ENCODE results near the gene ZNF286A. TPM values are rescaled to one million over a fixed set of nuclear protein-coding genes. Genes with fewer than 3 reads are reported as not detected.
"Not testable (repeated sequence)": the region's sequence is repeated elsewhere in the genome, so short reads cannot be mapped to it uniquely, and the experiment has no call there.

The ZNF286A gene
- polyA plus RNA-seq, 1 donor: 57.3 TPM

DNA sequence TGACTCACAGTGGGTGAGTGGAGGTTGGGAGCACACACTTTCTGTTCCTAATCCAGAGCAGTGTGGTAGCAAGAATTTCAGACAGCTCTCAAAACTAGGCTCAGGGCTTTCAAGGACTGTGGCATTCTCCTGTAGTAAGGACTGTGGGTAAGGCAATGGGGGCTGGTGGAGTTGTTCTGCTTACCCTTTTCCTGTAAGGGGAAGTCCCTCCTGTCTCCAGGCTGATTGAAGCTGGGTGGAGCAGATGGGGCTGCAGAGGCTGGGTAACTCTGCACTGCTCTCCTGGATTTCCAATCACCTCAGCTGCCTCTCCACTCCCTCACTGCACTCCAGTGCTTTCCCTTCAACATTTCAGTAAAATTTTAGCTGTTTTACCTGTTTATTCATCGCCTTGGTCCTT lies 12.1 kb upstream of the ZNF286A start:
- not testable (repeated sequence) for DNase-seq

- DNase-seq: not testable (repeated sequence)
Observed at GRCh38 chr17:15698967-15699366, 585 bp upstream of the ZNF286A start.

GRCh38 chr17:15699937-15700336 lies 385 bp downstream of the ZNF286A start:
- not testable (repeated sequence) for DNase-seq

DNA sequence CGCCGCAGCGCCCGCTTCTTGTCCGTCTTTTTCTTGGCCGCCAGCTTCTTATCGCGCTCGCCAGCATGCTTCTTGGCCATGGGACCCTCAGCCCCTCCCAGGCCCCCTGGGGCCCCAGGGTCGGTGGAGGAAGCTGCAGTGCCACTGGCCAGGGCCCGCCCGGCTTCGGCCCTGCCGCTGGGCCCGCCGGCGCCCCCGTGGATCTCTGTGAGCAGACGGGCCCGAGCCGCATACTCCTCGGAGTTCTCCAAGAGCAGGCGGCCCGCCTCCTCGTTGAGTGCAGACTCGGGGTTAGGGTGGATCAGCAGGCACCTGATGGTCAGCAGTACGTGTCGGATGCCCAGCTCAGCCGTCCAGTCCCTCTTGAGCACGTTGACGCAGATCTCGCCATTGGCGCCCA lies 4.7 kb downstream of the ZNF286A start:
- DNase-seq: not testable (repeated sequence)

- not testable (repeated sequence) for DNase-seq
Observed at GRCh38 chr17:15704813-15705212, 5.3 kb downstream of the ZNF286A start.

DNA sequence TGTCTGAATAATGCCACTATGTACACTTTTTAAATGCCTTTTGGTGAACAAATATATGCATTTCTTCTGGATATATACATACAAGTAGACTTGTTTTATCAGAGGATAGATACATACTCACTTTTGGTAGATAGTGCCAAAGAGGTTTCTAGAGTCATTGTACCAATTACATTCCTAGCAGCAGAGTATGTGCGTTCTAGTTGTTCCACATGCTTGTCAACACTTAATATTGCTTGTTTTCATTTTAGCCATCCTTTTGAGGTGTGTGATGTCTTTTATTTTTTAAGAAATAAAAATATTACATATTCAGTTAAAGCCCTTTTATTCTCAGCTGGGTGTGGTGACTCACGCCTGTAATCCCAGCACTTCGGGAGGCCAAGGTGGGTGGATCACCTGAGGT lies 9.3 kb downstream of the ZNF286A start:
- not testable (repeated sequence) for DNase-seq

- DNase-seq: not testable (repeated sequence)
Observed at GRCh38 chr17:15716601-15717563, 17.3 kb downstream of the ZNF286A start.

DNA sequence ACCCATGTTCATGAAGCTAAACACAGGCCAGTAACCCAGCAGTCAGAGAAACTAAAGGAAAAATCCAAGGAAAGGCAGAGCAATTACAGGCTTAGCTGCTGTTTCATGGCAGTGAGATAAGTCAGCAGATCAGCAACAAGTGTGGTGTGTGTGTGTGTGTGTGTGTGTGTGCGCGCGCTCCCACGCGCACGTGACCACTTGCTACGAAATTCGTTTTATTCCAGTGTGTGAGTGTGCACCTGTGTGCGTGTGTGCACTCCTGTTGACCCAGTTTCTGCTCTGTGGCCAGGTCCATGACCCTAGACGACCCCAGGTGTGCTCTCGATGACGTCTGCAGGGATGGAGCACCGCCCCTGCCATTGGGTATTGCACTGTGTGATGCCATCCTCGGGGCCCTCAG lies 31.0 kb downstream of the ZNF286A start:
- not testable (repeated sequence) for DNase-seq

DNA sequence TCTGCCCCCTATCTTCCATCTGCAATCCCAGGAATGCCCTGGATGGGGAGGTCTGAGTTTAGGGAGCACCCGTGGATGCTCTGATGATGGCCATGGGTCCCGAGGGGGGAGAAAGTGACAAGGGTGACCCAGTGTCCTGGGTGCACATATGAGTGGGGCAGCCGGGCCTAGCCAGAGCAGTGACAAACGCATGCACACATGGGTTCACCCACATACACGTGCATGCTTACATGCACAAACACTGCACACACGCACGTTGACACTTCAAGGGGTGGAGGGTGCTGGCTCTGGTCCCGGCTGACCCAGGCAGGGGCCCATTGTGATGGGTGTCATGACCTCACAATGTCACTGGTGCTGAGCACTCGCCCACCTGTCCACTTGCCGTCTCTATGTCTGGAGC lies 32.3 kb downstream of the ZNF286A start, which contains the start of gene TBC1D26:
TSS of gene TBC1D26 (plus strand) at position 384 of the 400 bp plus-strand sequence. CDS start 3,066 bp downstream, outside the sequence.
- not testable (repeated sequence) for DNase-seq

DNA sequence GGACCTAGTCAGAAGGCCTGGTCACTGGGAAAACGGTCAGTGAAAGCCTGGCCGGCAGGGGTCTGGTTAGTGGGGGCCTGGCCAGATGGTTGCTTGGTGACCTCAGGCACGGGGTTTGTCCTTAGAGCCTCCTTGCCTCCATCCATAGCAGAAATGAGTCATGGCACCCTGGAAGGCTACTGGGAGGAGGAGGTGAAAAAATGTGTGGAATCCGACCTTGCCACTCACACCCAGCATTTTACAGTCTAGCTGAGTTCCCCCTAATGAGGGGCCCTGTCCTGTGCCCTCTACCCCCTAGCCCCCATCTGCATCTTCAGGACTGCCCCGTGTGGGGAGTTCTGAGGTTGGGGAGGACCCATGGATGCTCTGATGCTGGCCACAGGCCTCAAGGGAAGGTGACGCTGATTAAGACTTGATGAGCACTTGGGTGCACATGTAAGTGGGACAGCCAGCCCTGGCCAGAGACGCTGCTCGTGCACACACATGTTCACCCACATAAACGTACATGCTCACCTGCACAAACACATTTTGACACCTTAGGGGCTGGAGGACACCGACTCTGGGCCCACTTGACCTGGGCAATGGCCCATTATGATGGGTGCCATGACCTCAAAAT lies 33.7 kb downstream of the ZNF286A start:
- DNase-seq: not testable (repeated sequence)

DNA sequence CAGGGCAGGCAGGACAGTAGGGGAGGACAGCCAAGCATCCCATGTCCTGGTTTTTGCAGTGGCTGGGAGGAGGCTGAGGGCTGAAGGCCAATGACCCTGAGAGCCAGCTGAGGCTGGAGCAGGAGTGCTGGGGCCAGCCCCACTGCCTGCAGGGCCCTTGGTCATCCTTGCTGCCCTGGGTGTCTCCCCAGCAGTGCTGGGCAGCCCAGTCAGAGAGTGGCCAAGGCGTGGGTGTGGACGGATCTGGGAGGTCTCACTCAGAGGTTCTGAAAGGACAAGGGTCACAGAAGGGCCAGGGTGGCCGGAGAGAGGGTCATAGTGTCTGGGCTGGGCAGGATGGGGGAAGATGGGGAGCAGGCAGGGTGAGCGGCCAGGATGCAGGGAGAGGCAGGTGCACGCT lies 37.0 kb downstream of the ZNF286A start:
- not testable (repeated sequence) for DNase-seq

DNA sequence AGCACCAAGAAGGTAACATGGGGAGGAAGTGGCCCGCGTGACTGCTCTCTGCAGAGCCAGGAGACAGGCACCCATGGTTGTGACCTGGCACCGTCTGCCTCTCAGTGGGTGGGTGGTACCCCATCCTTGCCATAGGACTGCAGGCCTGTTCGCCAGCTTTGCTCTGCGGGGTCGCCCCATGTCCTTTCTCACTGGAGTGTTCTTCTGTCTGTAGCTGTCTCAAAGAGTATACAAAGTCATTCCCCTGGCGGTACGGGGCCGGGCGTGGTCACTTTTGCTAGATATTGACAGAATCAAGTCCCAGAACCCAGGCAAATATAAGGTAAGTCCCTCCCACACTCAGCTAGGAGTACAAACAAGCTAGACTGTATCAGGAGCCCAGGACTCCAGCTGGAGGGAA lies 38.5 kb downstream of the ZNF286A start:
- no peak for DNase-seq

- not testable (repeated sequence) for DNase-seq
Observed at GRCh38 chr17:15739259-15739658, 39.7 kb downstream of the ZNF286A start.

GRCh38 chr17:15740041-15740440 lies 40.5 kb downstream of the ZNF286A start:
- not testable (repeated sequence) for DNase-seq

DNA sequence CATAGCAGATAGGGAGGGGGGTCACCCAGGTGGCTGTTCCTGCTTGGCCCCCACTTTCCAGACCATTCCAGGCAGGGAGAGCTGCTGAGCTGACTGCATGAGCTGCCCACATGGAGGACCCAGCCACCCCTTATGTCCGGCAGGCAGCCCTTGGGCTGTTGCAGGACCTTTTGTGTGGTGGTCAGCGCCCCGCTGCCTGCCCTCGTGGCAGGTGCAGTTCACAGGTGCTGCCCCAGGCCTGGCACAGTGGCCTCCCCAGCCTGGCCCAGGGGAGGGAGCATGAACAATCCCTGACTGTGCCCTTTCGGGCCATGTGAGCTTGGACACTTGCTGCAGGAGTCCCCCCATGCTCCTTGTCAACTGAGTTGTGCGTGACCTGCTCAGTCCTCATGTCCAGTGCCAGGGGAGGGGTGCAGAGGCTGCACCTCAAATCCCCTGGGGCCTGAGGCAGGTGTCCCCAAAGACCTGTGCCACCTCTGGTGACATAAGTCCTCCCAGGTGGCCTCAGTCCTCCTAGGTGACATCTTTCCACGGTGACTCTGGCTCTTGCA lies 41.1 kb downstream of the ZNF286A start:
- no peak for DNase-seq

- no peak for DNase-seq
Observed at GRCh38 chr17:15741624-15742023, 42.1 kb downstream of the ZNF286A start.

GRCh38 chr17:15742051-15742795 lies 42.7 kb downstream of the ZNF286A start:
- no peak for DNase-seq

GRCh38 chr17:15742921-15743320 lies 43.4 kb downstream of the ZNF286A start:
- DNase-seq: no peak

GRCh38 chr17:15744074-15744676 lies 44.6 kb downstream of the ZNF286A start:
- DNase-seq: no peak

- no peak for DNase-seq
Observed at GRCh38 chr17:15744885-15745284, 45.3 kb downstream of the ZNF286A start.

GRCh38 chr17:15749403-15749802 lies 49.9 kb downstream of the ZNF286A start:
- DNase-seq: not testable (repeated sequence)
